ENCODE results near the gene TMED4.

DNA sequence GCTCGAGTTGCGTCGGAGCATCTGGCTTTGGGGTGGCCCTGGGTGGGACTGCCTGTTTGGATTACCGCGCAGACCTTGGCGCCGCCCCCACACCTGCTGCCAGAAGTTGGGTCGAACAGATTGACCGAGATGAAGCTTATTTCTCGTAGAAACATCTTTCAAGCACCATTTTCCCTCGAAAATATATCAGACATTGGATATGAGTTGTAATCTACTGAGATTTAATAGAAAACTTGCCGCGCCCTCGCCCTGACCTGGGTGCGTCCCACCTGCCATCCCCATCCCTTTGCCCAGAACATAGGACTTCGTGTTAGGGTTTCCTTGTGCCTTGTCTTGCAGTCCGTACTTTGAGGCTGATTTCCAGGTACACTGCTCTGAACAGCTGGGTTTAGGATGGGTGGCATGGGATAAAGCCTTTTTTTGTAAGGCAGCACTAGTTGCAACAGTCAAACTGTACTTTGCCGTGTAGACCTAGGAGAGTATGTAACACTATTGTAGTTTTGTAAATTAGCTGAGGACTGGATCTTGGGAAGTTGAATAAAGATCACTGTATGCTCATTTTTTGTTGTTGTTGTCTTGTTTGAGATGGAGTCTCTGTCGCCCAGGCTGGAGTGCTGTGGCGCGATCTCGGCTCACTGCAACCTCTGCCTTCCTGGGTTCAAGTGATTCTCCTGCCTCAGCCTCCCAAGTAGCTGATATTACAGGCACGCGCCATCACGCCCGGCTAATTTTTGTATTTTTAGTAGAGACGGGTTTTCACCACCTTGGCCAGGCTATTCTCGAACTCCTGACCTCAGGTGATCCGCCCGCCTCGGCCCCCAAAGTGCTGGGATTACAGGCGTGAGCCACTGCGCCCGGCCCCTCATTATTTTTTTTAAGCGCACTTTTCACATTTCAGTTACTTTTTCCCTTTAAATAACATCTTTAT is 25.4 kb upstream of the TMED4 start:
- TF ChIP-seq, protein P1, sequence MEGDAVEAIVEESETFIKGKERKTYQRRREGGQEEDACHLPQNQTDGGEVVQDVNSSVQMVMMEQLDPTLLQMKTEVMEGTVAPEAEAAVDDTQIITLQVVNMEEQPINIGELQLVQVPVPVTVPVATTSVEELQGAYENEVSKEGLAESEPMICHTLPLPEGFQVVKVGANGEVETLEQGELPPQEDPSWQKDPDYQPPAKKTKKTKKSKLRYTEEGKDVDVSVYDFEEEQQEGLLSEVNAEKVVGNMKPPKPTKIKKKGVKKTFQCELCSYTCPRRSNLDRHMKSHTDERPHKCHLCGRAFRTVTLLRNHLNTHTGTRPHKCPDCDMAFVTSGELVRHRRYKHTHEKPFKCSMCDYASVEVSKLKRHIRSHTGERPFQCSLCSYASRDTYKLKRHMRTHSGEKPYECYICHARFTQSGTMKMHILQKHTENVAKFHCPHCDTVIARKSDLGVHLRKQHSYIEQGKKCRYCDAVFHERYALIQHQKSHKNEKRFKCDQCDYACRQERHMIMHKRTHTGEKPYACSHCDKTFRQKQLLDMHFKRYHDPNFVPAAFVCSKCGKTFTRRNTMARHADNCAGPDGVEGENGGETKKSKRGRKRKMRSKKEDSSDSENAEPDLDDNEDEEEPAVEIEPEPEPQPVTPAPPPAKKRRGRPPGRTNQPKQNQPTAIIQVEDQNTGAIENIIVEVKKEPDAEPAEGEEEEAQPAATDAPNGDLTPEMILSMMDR (IDR thresholded peaks at IDR 0.05), result no peak
- TF ChIP-seq EZH2 (IDR thresholded peaks at IDR 0.05; ENCODE audit: borderline replicate concordance, insufficient read depth, low read depth, low read length, poor library complexity, severe bottlenecking), result no peak

Data from B cell (primary cell).